PFSK-1 (cell line): Measurements from ENCODE around the gene KRT33A.

Experiments used
- FOXP2 ChIP-seq: optimal IDR thresholded peaks from 2 replicates; pipeline ENCODE3; 2011; ENCODE audit warnings: borderline replicate concordance, control low read depth, inconsistent platforms; ENCODE audit not compliant: insufficient read depth; ENCODE audit errors: extremely low read length, extremely low read depth
- POLR2AphosphoS5 ChIP-seq: IDR thresholded peaks from 2 replicates; pipeline ENCODE4 v1.6.1; 2012; ENCODE audit warnings: low read depth, mild to moderate bottlenecking, control low read depth, low read length, moderate library complexity
- SIN3A ChIP-seq: IDR thresholded peaks from 2 replicates; pipeline ENCODE4 v1.6.1; 2012; ENCODE audit warnings: mild to moderate bottlenecking, low read length, moderate library complexity, borderline replicate concordance; ENCODE audit not compliant: insufficient read depth
- TF ChIP-seq, protein P1 (sequence below), 2 experiments: IDR thresholded peaks; 2 replicates each; pipeline versions ENCODE4 v1.6.1 to v1.8.0; 2011 to 2012; ENCODE audit warnings: low read depth in 2 of 2, low read length in 2 of 2, control low read depth in 1 of 2, inconsistent platforms in 1 of 2, mild to moderate bottlenecking in 1 of 2, moderate library complexity in 1 of 2; ENCODE audit not compliant: insufficient read depth in 1 of 2

DNA sequence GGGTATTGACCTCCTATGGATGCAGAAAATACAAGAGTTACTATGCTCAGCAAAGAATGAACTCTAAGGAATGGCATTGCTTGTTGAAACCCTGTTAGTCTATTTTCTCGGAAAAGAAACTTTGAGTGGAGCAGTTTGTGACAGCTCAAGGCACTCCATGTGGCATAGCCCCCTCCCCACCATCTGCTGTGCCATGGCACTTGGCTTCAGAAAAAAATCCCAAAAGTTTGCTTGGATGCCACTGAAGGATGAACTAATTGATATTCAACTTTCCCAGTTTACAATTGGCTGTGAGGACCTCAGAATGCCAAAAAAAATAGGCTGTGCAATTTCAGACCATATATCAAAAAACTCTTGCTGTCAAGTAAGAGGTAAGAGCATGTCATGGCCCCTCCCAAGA is 45.0 kb upstream of the KRT33A start:
- no peak for TF ChIP-seq POLR2AphosphoS5
- TF ChIP-seq, protein P1, sequence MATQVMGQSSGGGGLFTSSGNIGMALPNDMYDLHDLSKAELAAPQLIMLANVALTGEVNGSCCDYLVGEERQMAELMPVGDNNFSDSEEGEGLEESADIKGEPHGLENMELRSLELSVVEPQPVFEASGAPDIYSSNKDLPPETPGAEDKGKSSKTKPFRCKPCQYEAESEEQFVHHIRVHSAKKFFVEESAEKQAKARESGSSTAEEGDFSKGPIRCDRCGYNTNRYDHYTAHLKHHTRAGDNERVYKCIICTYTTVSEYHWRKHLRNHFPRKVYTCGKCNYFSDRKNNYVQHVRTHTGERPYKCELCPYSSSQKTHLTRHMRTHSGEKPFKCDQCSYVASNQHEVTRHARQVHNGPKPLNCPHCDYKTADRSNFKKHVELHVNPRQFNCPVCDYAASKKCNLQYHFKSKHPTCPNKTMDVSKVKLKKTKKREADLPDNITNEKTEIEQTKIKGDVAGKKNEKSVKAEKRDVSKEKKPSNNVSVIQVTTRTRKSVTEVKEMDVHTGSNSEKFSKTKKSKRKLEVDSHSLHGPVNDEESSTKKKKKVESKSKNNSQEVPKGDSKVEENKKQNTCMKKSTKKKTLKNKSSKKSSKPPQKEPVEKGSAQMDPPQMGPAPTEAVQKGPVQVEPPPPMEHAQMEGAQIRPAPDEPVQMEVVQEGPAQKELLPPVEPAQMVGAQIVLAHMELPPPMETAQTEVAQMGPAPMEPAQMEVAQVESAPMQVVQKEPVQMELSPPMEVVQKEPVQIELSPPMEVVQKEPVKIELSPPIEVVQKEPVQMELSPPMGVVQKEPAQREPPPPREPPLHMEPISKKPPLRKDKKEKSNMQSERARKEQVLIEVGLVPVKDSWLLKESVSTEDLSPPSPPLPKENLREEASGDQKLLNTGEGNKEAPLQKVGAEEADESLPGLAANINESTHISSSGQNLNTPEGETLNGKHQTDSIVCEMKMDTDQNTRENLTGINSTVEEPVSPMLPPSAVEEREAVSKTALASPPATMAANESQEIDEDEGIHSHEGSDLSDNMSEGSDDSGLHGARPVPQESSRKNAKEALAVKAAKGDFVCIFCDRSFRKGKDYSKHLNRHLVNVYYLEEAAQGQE (IDR thresholded peaks at IDR 0.05; ENCODE audit: insufficient read depth in 1 of 2, low read depth in 2 of 2, low read length in 2 of 2), result no peak
- no peak for TF ChIP-seq SIN3A
- no peak for TF ChIP-seq FOXP2
